CD4-positive, CD25-positive, alpha-beta regulatory T cell (primary cell): Measurements from ENCODE around the gene PMEPA1. TPM values are rescaled to one million over a fixed set of nuclear protein-coding genes. Genes with fewer than 3 reads are reported as not detected.

ENCODE experiments used
- ATAC-seq, 2 donors: fragments of 150-1000 bp; cut with Tn5 transposase; one replicate each; pipeline ENCODE4 v1.10.0; 2021; ENCODE audit warnings: low read depth in 2 of 2, moderate number of reproducible peaks in 2 of 2, moderate library complexity in 1 of 2
- DNase-seq, 3 donors: peaks; one replicate each; pipeline versions ENCODE4 v3.0.0 to v3.0.0-alpha.2; 2012 to 2022; ENCODE audit warnings: mixed read lengths in 1 of 3
- H3K27ac ChIP-seq: one replicate; pipeline ENCODE4 v1.7.0; 2013; ENCODE audit warnings: mild to moderate bottlenecking, low read length; ENCODE audit not compliant: insufficient read depth, poor library complexity, severe bottlenecking
- H3K27me3 ChIP-seq: one replicate; pipeline ENCODE4 v1.7.0; 2013; ENCODE audit warnings: low read length; ENCODE audit not compliant: control insufficient read depth, insufficient read depth
- H3K36me3 ChIP-seq: one replicate; pipeline ENCODE4 v1.7.0; 2013; ENCODE audit warnings: mild to moderate bottlenecking, low read length, moderate library complexity; ENCODE audit not compliant: control insufficient read depth, insufficient read depth
- H3K4me1 ChIP-seq: 2 replicates; pipeline ENCODE4 v1.7.0; 2013; ENCODE audit warnings: mild to moderate bottlenecking, low read length; ENCODE audit not compliant: insufficient read depth, control insufficient read depth, poor library complexity, severe bottlenecking
- H3K4me3 ChIP-seq: one replicate; pipeline ENCODE4 v1.7.0; 2013; ENCODE audit warnings: low read depth, mild to moderate bottlenecking, low read length, moderate library complexity
- H3K9me3 ChIP-seq, 2 experiments: 1 replicate in 1 of 2; 2 replicates in 1 of 2; pipeline ENCODE4 v1.7.0; 2013; ENCODE audit warnings: low read length in 2 of 2, mild to moderate bottlenecking in 1 of 2, moderate library complexity in 1 of 2; ENCODE audit not compliant: control insufficient read depth in 2 of 2
- H3K27ac Mint-ChIP-seq, 3 donors: one replicate each; pipeline ENCODE4 v1.8.0; 2020 to 2022; ENCODE audit warnings: mild to moderate bottlenecking in 3 of 3, mixed read lengths in 3 of 3, moderate library complexity in 2 of 3
- H3K27me3 Mint-ChIP-seq: one replicate; pipeline ENCODE4 v1.8.0; 2022; ENCODE audit warnings: mild to moderate bottlenecking, mixed read lengths
- H3K36me3 Mint-ChIP-seq: one replicate; pipeline ENCODE4 v1.8.0; 2020; ENCODE audit warnings: mixed read lengths
- H3K4me1 Mint-ChIP-seq, 4 donors: one replicate each; pipeline ENCODE4 v1.8.0; 2020 to 2022; ENCODE audit warnings: mixed read lengths in 4 of 4, mild to moderate bottlenecking in 1 of 4
- H3K4me3 Mint-ChIP-seq, 4 donors: one replicate each; pipeline ENCODE4 v1.8.0; 2020 to 2022; ENCODE audit warnings: mild to moderate bottlenecking in 4 of 4, mixed read lengths in 4 of 4, moderate library complexity in 3 of 4
- H3K9me3 Mint-ChIP-seq, 7 donors: one replicate each; pipeline ENCODE4 v1.8.0; 2020 to 2022; ENCODE audit warnings: mixed read lengths in 7 of 7, mild to moderate bottlenecking in 3 of 7, moderate library complexity in 2 of 7
- polyA plus RNA-seq, 4 donors: library from polyadenylated mRNA; unstranded; fragments of 300-500 nt; fragmentation: Illumina TruSeq; gene quantifications; one replicate each; pipeline ENCODE4 v1.2.3, GENCODE V29; 2021
- total RNA-seq: library from RNA; stranded (reverse); gene quantifications from one replicate; pipeline ENCODE4 v1.2.3, GENCODE V29; 2022

The PMEPA1 gene
- total and polyA plus RNA-seq, 5 donors from 2014 or later, result 0.36 to 4.0 (median 0.86) TPM

DNA sequence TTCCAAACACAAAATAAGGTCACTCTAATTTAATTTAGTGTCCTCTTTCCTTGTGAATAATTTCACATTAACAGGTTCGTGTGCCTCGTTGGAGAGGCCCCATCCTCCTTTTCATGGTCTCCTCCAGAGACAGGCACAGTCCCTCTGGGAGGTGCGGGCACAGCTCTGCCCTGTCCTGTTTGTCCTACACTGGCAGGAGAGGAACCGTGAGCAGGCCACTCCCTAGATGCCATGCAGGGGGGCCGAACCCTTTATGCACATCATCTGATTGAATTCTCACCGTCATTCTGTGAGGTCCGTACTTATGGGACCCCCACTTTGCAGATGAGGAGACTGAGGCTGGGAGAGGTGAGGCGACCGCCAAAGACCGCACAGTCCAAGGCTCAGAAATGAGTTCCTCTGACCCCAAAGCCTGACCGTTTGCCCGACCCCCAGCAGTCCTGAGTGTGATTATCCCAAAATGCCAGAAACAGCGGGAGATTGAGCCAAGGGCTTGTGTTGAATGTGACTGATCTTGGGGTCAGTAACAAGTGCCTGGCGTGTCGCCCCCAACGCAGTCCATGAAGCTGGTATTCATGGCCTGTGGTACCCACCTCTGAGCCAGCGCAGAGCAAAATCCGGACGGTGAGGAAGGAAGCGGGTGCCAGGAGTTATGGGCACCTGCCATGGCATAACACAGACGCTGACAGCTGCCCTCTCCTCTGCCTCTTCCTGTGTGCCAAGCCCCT is 43.5 kb downstream of the PMEPA1 start:
- no peak for DNase-seq
- no peaks in the 10 kb centered on the region for H3K27me3 Mint-ChIP-seq
- Histone ChIP-seq H3K4me1 (no peaks in the 10 kb centered on the region), H3K27ac (no peak overlapping the region), H3K27me3 (no peaks in the 10 kb centered on the region), H3K4me3 (no peak overlapping the region), H3K36me3 (no peaks in the 10 kb centered on the region), H3K9me3 (no peaks in the 10 kb centered on the region)
- no peak overlapping the region for H3K4me3 Mint-ChIP-seq
- peaks cover 0 to 3% (median 0%) of the 10 kb centered on the region in 4 donors for H3K4me1 Mint-ChIP-seq
- H3K27ac Mint-ChIP-seq, result no peak overlapping the region
- no peak for ATAC-seq
- no peaks in the 10 kb centered on the region for H3K9me3 Mint-ChIP-seq
- no peaks in the 10 kb centered on the region for H3K36me3 Mint-ChIP-seq

DNA sequence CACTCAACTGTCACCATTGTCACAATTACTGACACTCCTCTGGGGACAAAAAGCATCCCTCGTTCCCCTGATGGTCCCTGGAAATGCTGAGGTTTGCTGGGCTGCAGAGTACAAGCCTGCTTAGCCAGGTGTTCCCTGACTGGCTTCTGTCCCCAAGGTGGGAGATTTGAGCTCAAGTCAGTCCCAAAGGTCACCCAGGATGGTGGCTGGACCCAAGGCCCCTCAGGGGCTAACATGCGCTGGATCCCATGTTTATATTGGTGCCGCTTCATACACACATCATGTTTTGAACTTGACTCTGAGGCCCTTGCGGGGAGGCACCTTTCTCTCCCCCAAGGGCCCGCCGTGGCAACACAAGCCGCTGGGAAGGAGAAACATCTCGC is 44.2 kb downstream of the PMEPA1 start:
- Mint-ChIP-seq H3K36me3 (no peaks in the 10 kb centered on the region), H3K4me1 (peaks cover 0 to 5% (median under 1%) of the 10 kb centered on the region in 4 donors), H3K9me3 (peaks cover 0 to 1% (median 0%) of the 10 kb centered on the region in 7 donors), H3K27me3 (no peaks in the 10 kb centered on the region), H3K4me3 (no peak overlapping the region), H3K27ac (no peak overlapping the region)
- Histone ChIP-seq H3K9me3 (no peaks in the 10 kb centered on the region), H3K27me3 (no peaks in the 10 kb centered on the region), H3K4me1 (no peaks in the 10 kb centered on the region), H3K36me3 (no peaks in the 10 kb centered on the region), H3K4me3 (no peak overlapping the region), H3K27ac (no peak overlapping the region)
- ATAC-seq (no peak), DNase-seq (no peak)

DNA sequence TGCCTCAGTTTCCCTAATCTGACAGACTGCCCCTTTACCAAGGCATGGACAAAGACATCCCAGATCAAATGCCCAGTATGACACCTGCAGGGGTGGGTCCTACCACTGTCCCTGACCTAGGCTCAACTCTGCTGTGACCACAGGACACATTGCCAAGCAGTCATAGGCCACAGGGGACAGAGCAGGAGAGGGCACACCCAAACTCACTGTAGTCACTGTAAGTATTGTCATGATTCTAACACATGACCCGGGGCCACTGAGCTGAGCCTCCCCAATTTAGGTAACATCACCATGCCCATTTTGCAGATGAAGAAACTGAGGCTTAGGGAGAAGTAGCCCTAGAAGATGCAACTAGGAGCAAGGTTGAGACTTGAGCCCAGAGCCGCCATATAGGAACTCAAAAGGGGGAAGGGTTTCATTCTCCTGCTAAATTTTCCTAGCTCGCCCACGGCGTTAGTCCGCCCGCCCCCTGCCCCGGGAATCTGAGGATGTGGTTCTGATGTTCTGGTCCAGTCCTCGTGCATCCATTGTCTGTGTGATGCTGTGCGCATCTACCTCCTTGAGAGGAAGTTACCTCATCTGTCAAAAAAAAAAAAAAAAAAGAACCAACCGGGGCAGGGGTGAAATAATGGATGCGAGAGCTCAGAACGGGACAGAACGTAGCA is 44.8 kb downstream of the PMEPA1 start:
- H3K4me1 Mint-ChIP-seq, result peaks cover 0 to 5% (median under 1%) of the 10 kb centered on the region in 4 donors
- no peaks in the 10 kb centered on the region for H3K4me1 ChIP-seq
- H3K9me3 ChIP-seq, result no peaks in the 10 kb centered on the region
- no peaks in the 10 kb centered on the region for H3K27me3 Mint-ChIP-seq
- H3K4me3 Mint-ChIP-seq, result no peak overlapping the region
- H3K36me3 ChIP-seq, result no peaks in the 10 kb centered on the region
- H3K36me3 Mint-ChIP-seq, result no peaks in the 10 kb centered on the region
- no peak overlapping the region for H3K4me3 ChIP-seq
- H3K27ac Mint-ChIP-seq, result peak overlapping the region in 1 of 3 donors; percentile 5
- H3K27me3 ChIP-seq, result no peaks in the 10 kb centered on the region
- ATAC-seq (no peak), DNase-seq (no peak)
- H3K9me3 Mint-ChIP-seq, result peaks cover 0 to 1% (median 0%) of the 10 kb centered on the region in 7 donors
- no peak overlapping the region for H3K27ac ChIP-seq

DNA sequence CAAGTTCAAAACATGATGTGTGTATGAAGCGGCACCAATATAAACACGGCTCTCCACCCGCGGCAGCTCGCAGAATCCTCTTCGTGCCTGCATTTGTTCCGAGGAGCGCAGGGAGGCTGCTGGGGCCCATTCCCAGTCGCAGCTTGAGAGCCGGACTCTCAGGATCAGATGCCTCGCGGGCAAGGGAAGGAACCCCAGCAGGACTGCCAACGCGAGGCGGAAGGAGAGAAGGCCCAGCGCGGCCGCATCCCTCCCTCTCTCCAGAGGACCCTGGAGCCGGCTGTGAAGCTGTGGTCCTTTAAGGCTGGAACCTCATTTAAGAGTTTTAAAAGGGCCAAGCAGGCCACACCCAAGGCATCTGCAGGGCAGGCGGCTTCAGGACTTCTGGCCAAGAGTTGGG is 45.3 kb downstream of the PMEPA1 start:
- H3K27ac Mint-ChIP-seq, result no peak overlapping the region
- Histone ChIP-seq H3K9me3 (no peaks in the 10 kb centered on the region), H3K36me3 (no peaks in the 10 kb centered on the region), H3K4me3 (no peak overlapping the region), H3K27ac (no peak overlapping the region), H3K27me3 (no peaks in the 10 kb centered on the region), H3K4me1 (no peaks in the 10 kb centered on the region)
- peaks cover 0 to 5% (median 2%) of the 10 kb centered on the region in 4 donors for H3K4me1 Mint-ChIP-seq
- H3K9me3 Mint-ChIP-seq, result peaks cover 0 to 1% (median 0%) of the 10 kb centered on the region in 7 donors
- H3K4me3 Mint-ChIP-seq, result no peak overlapping the region
- ATAC-seq (no peak), DNase-seq (no peak)
- H3K27me3 Mint-ChIP-seq, result no peaks in the 10 kb centered on the region
- no peaks in the 10 kb centered on the region for H3K36me3 Mint-ChIP-seq

DNA sequence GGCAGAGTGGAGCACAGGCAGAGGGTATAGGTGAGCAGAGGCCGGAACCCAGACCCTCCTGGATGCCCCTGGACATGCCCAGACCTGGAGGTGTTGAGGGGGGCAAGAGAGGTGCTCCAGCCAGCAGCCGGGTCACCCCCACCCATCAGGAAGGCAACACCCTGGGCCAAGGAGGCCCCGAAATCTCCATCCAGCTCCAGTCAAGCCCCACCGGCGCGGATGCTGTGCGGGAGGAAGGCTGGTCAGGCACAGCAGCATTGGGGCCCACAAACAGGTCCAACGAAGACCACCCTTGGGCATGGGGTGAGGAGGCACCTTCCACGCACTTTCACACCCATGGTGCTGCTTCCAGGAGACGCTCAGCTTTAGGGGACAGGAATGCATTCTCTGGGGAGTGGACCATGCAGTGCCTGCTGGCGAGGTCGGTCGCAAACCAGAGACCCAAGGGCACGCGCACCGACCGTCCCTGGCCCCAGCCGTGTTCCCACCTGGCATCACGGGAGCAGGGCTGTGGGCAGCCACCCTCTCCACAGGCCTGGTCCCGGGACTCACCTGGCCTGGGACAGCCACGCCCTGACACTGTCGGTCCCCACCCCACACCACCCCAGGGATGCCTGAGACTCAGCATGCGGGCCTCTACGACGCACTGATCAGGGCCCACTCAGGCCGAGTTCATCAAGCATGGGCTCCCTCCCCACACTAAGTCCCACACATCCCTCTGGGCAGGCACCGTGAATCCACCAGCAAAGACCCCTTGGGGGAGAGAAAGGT is 45.9 kb downstream of the PMEPA1 start:
- Histone ChIP-seq H3K4me1 (no peaks in the 10 kb centered on the region), H3K4me3 (no peak overlapping the region), H3K27ac (no peak overlapping the region), H3K9me3 (no peaks in the 10 kb centered on the region), H3K36me3 (no peaks in the 10 kb centered on the region), H3K27me3 (no peaks in the 10 kb centered on the region)
- H3K4me1 Mint-ChIP-seq, result peaks cover 0 to 8% (median 2%) of the 10 kb centered on the region in 4 donors
- no peak for ATAC-seq
- no peak for DNase-seq
- H3K36me3 Mint-ChIP-seq, result no peaks in the 10 kb centered on the region
- H3K27me3 Mint-ChIP-seq, result no peaks in the 10 kb centered on the region
- no peak overlapping the region for H3K27ac Mint-ChIP-seq
- H3K9me3 Mint-ChIP-seq, result peaks cover 0 to 1% (median 0%) of the 10 kb centered on the region in 7 donors
- H3K4me3 Mint-ChIP-seq, result no peak overlapping the region

DNA sequence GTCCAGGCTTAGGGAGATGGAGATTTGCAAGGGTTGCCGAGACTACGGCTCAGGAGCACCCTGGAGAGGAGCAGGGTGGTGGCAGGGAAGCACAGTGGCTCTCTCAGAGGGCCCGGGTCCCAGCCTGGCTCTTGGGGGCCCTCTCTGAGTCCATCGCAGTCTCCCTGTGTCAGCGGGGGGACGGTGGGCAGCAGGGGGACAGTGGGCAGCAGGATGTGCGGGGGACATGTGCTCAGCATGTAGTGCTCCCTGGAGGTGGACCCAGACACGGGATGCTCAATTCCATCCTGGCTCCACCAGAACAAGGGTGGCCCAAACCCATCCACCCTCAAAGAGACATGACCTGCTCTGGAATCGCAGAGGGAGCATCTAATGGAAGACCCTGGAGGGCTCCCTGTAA is 46.6 kb downstream of the PMEPA1 start:
- Histone ChIP-seq H3K4me3 (no peak overlapping the region), H3K9me3 (no peaks in the 10 kb centered on the region), H3K27me3 (no peaks in the 10 kb centered on the region), H3K27ac (no peak overlapping the region), H3K4me1 (peaks cover 4% of the 10 kb centered on the region), H3K36me3 (no peaks in the 10 kb centered on the region)
- ATAC-seq (no peak), DNase-seq (no peak)
- Mint-ChIP-seq H3K36me3 (no peaks in the 10 kb centered on the region), H3K4me1 (peaks cover 0 to 14% (median 5%) of the 10 kb centered on the region in 4 donors), H3K27ac (no peak overlapping the region), H3K9me3 (peaks cover 0 to 1% (median 0%) of the 10 kb centered on the region in 7 donors), H3K4me3 (no peak overlapping the region), H3K27me3 (no peaks in the 10 kb centered on the region)

DNA sequence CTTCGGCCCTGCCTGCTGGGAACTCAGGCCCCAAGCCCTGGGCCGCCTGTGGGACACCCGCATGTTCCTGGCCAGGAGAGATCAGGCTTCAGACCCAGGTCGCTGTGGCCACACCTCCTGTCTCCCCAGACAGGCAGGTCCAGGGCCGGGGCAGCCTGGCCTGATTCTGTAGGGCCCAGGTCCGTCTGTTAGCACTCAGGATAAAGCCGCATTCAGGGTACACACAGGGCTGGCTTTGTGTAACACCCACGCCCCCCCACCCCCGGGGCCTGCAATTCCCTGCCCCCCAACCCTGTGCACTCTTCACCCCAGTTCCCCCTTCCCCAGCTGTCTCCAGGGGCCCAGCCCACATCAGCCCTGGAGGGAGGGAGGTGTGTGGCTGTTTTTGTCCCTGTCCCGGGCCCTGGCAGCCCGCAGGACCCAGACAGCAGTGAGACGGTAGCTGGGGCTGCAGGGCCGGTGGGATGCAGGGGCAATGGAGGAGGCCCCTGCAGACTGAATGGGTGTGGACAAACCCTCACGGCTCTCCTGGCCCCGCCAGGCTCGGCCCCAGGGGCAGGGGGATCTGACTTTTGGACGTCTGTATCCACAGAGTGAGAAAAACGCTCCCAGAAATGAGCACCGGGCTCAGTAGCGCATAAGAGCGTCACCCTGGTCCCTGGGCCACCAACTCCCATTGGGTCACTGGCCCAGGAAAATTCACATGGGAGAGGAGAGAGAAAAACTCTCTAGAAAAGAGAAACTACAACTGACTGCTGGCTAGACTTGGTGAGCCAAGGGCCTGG is 47.2 kb downstream of the PMEPA1 start:
- H3K27ac Mint-ChIP-seq, result no peak overlapping the region
- DNase-seq, result no peak

More for the DNA sequence above, 47.2 kb downstream of the PMEPA1 start:
- Histone ChIP-seq H3K4me1 (peaks cover 10% of the 10 kb centered on the region), H3K27ac (no peak overlapping the region), H3K9me3 (no peaks in the 10 kb centered on the region), H3K27me3 (no peaks in the 10 kb centered on the region), H3K4me3 (no peak overlapping the region), H3K36me3 (no peaks in the 10 kb centered on the region)
- Mint-ChIP-seq H3K9me3 (peaks cover 0 to 1% (median 0%) of the 10 kb centered on the region in 7 donors), H3K4me3 (no peak overlapping the region), H3K4me1 (peaks cover 0 to 20% (median 10%) of the 10 kb centered on the region in 4 donors), H3K36me3 (peaks cover 3% of the 10 kb centered on the region), H3K27me3 (no peaks in the 10 kb centered on the region)
- ATAC-seq, result no peak
